GM19463 (cell line): ENCODE data around the gene IL21.
"Not testable (repeated sequence)": the region's sequence is repeated elsewhere in the genome, so short reads cannot be mapped to it uniquely, and the experiment has no call there.

ENCODE experiments used
- ATAC-seq: cut with Tn5 transposase; IDR thresholded peaks from one replicate; pipeline ENCODE4 v1.9.1; 2021; ENCODE audit warnings: mild to moderate bottlenecking, moderate library complexity; ENCODE audit not compliant: unreplicated experiment

IL21 gene

DNA sequence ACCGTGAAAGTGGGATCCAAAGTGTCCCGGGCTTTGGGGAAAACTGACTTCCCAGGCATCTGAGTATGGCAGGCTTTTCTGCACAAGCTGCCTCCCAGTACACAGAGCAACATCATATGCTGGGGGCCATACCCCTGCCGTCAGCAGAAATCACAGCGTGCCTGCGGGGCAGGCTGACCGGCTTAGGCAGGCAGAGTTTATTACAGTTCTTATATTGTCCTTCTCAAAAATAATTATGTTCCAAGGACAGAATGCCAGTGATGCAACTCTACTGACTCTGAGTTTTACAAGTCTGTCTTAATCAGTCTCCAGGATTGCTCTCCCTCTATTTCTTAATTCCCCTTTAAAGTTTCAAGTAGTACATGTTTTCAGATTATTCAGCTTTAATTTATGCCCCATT, 37.0 kb downstream of the IL21 start:
- no peak for ATAC-seq

DNA sequence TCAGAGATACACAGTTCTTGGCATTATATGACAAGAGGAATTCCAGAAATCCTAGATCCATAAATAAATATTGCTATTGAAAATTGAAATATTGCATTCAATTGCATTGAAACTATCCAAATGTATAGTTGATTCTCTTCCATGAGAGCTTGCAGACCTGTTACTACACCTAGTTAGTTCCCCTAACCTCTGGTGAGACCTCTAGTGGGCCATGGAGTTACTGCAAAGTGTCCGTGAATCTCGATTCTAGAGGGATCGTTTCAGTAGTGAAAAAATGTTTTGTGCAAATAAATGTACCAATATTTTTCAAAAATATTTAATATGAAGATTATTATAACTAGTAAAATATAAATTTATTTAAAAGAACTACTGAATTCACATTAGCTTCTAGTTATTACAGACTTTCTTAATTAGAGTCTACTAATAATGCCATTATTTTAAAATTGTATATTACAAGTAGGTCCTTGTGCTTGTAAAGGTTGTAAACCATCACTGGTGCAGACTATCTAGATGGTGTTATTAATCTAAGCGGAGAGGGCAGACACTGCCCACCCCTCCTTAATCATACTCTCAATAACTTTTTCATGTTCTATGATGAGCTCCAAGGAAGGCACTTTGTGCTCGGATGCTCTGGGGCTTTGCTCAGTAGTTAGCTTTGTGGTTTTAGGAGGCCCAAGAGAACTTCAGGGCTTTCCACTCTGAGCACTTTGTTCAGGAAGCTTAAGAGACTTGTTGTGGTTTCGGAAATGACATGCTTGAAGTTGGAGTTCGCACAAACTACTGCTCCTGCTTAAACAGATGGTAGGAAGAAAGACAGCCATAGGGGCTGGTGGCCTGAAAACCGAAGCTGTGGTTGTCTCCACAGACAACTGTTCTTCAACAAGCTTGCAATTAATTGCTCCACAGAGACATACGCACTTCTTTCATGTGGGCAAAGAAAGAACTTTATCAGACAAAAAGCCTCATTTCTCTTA, 42.8 kb downstream of the IL21 start:
- peak; percentile 80 for ATAC-seq

- ATAC-seq: no peak
Measured at GRCh38 chr4:122577189-122577553, 43.7 kb downstream of the IL21 start.

GRCh38 chr4:122576261-122577188, 44.3 kb downstream of the IL21 start:
- ATAC-seq: peak; percentile 45

GRCh38 chr4:122574347-122574746, 46.5 kb downstream of the IL21 start:
- ATAC-seq: not testable (repeated sequence)

DNA sequence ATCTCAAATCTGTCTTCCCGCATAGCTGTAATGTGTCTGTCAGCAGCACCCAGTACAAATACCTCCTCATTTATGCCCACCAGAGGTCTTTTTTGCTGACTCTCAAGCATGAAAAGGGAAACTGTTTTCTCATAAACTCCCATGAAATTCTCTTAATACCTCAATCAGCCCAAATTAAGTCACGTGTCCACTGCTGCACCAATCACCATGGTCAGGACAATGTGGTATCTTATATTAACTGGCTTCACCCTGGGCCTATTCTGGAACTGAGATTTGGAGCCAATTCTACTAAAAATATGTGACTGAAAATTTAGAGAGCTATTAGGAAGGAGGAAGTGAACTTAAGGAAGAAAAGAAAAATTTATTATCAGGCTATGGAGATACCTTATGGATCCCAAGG, 58.4 kb downstream of the IL21 start:
- no peak for ATAC-seq
